ENCODE measurements around the gene EXT2.

The EXT2 gene

DNA sequence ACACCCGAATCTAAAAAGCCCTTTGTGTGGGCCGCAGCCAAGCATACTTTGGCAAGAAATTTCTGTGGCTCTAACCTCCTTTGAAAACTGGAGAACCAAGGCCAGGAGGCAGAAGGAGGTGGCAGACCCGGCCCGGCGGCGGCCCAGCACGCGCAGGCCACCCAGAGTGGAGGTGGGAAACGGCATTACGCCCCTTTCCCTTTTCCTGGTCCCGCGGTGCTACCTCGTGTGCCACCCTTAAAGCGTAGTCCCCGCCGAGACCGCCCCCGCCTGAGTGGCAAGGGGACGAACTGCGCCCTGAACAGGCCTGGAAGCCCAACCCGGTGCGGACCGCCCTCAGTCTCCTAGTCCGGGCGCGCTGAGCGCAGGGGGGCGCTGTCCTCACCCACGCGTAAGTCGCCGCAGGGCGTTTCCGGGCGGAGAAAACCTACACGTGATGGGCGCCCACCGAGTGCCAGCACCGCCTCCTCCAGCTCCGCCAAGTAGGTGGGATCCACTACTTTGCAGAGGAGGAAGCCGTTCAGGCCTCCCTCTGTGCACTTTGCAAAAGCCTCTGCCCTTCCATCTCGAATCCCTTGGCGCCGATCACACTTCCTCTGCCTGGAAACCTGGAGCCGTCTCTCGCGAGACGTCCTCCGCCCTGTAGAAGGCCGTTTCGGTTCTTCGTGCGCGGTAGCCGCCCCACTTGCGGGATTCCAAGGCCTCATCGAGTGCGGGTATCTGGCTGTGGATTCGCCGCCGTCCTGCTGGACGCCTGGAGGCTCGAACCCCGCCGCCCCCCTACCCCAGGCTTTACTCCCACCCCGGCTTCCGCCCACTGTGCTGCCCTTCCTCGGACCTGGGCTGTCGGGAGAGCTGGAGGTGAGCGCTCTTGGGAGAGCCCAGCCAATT, 29.4 kb upstream of the EXT2 start, which contains the start of gene ACCS:
Gene ACCS, plus strand, starts transcription at position 430 of the 891 bp plus-strand sequence. CDS start 1,358 bp downstream, outside the sequence.
- H3K27me3 ChIP-seq (ENCODE audit: control insufficient read depth, insufficient read depth, low read length, poor library complexity, severe bottlenecking) = no peaks in the 10 kb centered on the region
- 2% methylated on average over 70 of the region's 70 CpGs for WGBS, 2 experiments

DNA sequence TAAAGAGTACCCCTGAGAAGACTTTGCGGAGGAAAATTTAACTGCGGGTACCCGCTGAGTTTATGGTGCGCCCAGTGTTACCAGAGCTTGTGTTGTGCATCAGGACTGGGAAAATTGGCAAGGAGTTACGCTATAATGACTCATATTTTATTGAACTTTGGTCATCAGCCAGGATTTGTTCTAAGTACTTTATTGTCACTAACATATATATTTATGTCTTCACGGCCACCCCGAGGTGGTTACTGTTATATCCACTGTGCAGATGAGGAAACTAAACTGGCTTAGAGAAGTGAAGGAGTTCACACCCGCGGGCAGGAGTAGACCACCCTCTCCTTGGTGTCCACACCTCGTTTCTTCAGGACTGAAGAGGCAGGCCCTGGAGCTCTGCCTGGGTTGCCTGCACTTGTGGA, 28.7 kb upstream of the EXT2 start:
- Histone ChIP-seq H3K4me3 (ENCODE audit: insufficient read depth, low read depth, low read length) (peak overlapping the region; percentile 44), H3K27me3 (ENCODE audit: control insufficient read depth, insufficient read depth, low read length, poor library complexity, severe bottlenecking) (no peaks in the 10 kb centered on the region), H3K9me3 (ENCODE audit: control insufficient read depth, low read length) (no peaks in the 10 kb centered on the region), H3K36me3 (ENCODE audit: control insufficient read depth, insufficient read depth, low read length) (no peaks in the 10 kb centered on the region), H3K27ac (ENCODE audit: insufficient read depth, low read depth, low read length, poor library complexity, severe bottlenecking) (no peak overlapping the region), H3K4me1 (ENCODE audit: control insufficient read depth, insufficient read depth, low read length) (peaks cover 25% of the 10 kb centered on the region)
- 80 to 83% methylated on average over 10 of the region's 10 CpGs for WGBS, 2 experiments

More for the DNA sequence above, 29.4 kb upstream of the EXT2 start, which contains the start of gene ACCS:
- H3K4me1 ChIP-seq (ENCODE audit: control insufficient read depth, insufficient read depth, low read length) = peaks cover 25% of the 10 kb centered on the region
- no peaks in the 10 kb centered on the region for H3K36me3 ChIP-seq (ENCODE audit: control insufficient read depth, insufficient read depth, low read length)
- H3K9me3 ChIP-seq (ENCODE audit: control insufficient read depth, low read length) = no peaks in the 10 kb centered on the region
- H3K4me3 ChIP-seq (ENCODE audit: insufficient read depth, low read depth, low read length) = peak within 1 kb of the TSS; percentile 44
- peak within 1 kb of the TSS; percentile 84 for H3K27ac ChIP-seq (ENCODE audit: insufficient read depth, low read depth, low read length, poor library complexity, severe bottlenecking)

GRCh38 chr11:44067266-44067665, 28.2 kb upstream of the EXT2 start:
- no peak overlapping the region for H3K27ac ChIP-seq (ENCODE audit: insufficient read depth, low read depth, low read length, poor library complexity, severe bottlenecking)
- H3K4me3 ChIP-seq (ENCODE audit: insufficient read depth, low read depth, low read length) = no peak overlapping the region
- 89 to 90% methylated on average over 5 of the region's 5 CpGs for WGBS, 2 experiments
- peaks cover 25% of the 10 kb centered on the region for H3K4me1 ChIP-seq (ENCODE audit: control insufficient read depth, insufficient read depth, low read length)
- H3K9me3 ChIP-seq (ENCODE audit: control insufficient read depth, low read length) = no peaks in the 10 kb centered on the region
- no peaks in the 10 kb centered on the region for H3K36me3 ChIP-seq (ENCODE audit: control insufficient read depth, insufficient read depth, low read length)
- H3K27me3 ChIP-seq (ENCODE audit: control insufficient read depth, insufficient read depth, low read length, poor library complexity, severe bottlenecking) = no peaks in the 10 kb centered on the region

GRCh38 chr11:44068180-44068579, 27.3 kb upstream of the EXT2 start:
- Histone ChIP-seq H3K36me3 (ENCODE audit: control insufficient read depth, insufficient read depth, low read length) (no peaks in the 10 kb centered on the region), H3K9me3 (ENCODE audit: control insufficient read depth, low read length) (no peaks in the 10 kb centered on the region), H3K27me3 (ENCODE audit: control insufficient read depth, insufficient read depth, low read length, poor library complexity, severe bottlenecking) (no peaks in the 10 kb centered on the region), H3K4me1 (ENCODE audit: control insufficient read depth, insufficient read depth, low read length) (peaks cover 17% of the 10 kb centered on the region), H3K27ac (ENCODE audit: insufficient read depth, low read depth, low read length, poor library complexity, severe bottlenecking) (no peak overlapping the region), H3K4me3 (ENCODE audit: insufficient read depth, low read depth, low read length) (no peak overlapping the region)
- WGBS, 2 experiments = 98 to 100% methylated on average over 2 of the region's 2 CpGs

GRCh38 chr11:44071157-44071556, 24.3 kb upstream of the EXT2 start:
- Histone ChIP-seq H3K9me3 (ENCODE audit: control insufficient read depth, low read length) (no peaks in the 10 kb centered on the region), H3K4me3 (ENCODE audit: insufficient read depth, low read depth, low read length) (no peak overlapping the region), H3K4me1 (ENCODE audit: control insufficient read depth, insufficient read depth, low read length) (no peaks in the 10 kb centered on the region), H3K36me3 (ENCODE audit: control insufficient read depth, insufficient read depth, low read length) (no peaks in the 10 kb centered on the region), H3K27ac (ENCODE audit: insufficient read depth, low read depth, low read length, poor library complexity, severe bottlenecking) (no peak overlapping the region), H3K27me3 (ENCODE audit: control insufficient read depth, insufficient read depth, low read length, poor library complexity, severe bottlenecking) (no peaks in the 10 kb centered on the region)
- WGBS, 2 experiments = 82 to 83% methylated on average over 3 of the region's 3 CpGs

- Histone ChIP-seq H3K9me3 (ENCODE audit: control insufficient read depth, low read length) (no peaks in the 10 kb centered on the region), H3K27ac (ENCODE audit: insufficient read depth, low read depth, low read length, poor library complexity, severe bottlenecking) (no peak overlapping the region), H3K4me3 (ENCODE audit: insufficient read depth, low read depth, low read length) (no peak overlapping the region), H3K27me3 (ENCODE audit: control insufficient read depth, insufficient read depth, low read length, poor library complexity, severe bottlenecking) (no peaks in the 10 kb centered on the region), H3K36me3 (ENCODE audit: control insufficient read depth, insufficient read depth, low read length) (no peaks in the 10 kb centered on the region), H3K4me1 (ENCODE audit: control insufficient read depth, insufficient read depth, low read length) (no peaks in the 10 kb centered on the region)
- WGBS, 2 experiments = 88 to 92% methylated on average over 8 of the region's 8 CpGs
Observed at GRCh38 chr11:44072757-44073658, 22.5 kb upstream of the EXT2 start.

DNA sequence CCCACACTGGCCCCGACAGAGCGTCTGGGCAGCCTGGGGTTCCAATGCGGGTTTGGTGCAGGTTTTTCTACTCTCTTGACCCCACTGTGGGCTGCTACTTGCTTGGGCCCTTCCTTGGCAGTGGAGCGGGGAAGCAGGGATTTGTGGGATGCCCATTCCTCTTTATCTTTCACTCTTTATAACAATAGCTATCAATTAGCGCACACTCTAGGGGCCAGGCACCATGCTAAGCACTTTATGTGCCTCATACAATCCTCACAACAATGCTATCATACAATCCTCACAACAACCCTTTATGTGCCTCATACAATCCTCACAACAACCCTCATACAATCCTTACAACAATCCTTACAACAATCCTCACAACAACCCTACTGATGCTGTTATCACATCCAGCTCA, 16.7 kb upstream of the EXT2 start:
- Histone ChIP-seq H3K27ac (ENCODE audit: insufficient read depth, low read depth, low read length, poor library complexity, severe bottlenecking) (no peak overlapping the region), H3K9me3 (ENCODE audit: control insufficient read depth, low read length) (no peaks in the 10 kb centered on the region), H3K27me3 (ENCODE audit: control insufficient read depth, insufficient read depth, low read length, poor library complexity, severe bottlenecking) (no peaks in the 10 kb centered on the region), H3K4me1 (ENCODE audit: control insufficient read depth, insufficient read depth, low read length) (no peaks in the 10 kb centered on the region), H3K4me3 (ENCODE audit: insufficient read depth, low read depth, low read length) (no peak overlapping the region), H3K36me3 (ENCODE audit: control insufficient read depth, insufficient read depth, low read length) (no peaks in the 10 kb centered on the region)
- WGBS, 2 experiments = 82 to 85% methylated on average over 5 of the region's 5 CpGs

DNA sequence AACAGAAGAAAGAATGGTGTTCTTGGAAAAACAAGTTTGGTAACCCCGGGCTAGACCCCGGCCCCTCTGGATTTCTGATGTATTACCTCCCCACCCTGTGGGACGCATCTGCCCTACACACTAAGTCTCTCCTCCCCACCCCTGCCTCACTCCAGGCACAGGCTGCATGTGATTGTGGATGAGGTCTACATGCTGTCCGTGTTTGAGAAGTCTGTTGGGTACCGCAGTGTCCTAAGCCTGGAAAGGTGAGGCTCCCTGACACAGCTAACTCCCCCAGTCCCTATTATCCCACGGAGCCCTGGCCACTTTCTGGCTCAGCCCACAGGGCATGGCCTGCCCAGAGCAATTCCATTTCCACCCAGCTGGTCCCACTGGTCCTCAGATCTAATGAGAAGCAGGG, 16.1 kb upstream of the EXT2 start:
- Histone ChIP-seq H3K4me1 (ENCODE audit: control insufficient read depth, insufficient read depth, low read length) (no peaks in the 10 kb centered on the region), H3K9me3 (ENCODE audit: control insufficient read depth, low read length) (no peaks in the 10 kb centered on the region), H3K36me3 (ENCODE audit: control insufficient read depth, insufficient read depth, low read length) (no peaks in the 10 kb centered on the region), H3K27me3 (ENCODE audit: control insufficient read depth, insufficient read depth, low read length, poor library complexity, severe bottlenecking) (no peaks in the 10 kb centered on the region), H3K27ac (ENCODE audit: insufficient read depth, low read depth, low read length, poor library complexity, severe bottlenecking) (no peak overlapping the region), H3K4me3 (ENCODE audit: insufficient read depth, low read depth, low read length) (no peak overlapping the region)
- WGBS, 2 experiments = 91 to 94% methylated on average over 6 of the region's 6 CpGs

DNA sequence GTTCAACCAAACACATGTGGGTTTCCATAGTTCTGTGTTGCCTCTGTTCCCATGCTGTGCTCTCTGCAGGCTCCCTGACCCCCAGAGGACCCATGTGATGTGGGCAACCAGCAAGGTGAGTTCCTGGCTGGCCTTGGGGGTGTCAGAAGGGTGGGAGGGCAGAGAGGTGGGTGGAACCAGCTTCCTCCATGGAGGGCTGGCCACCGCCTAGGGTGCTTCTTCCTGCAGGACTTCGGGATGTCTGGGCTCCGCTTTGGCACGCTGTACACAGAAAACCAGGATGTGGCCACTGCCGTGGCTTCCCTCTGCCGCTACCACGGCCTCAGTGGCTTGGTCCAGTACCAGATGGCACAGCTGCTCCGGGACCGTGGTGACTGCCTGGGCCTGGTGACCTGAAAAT, 14.5 kb upstream of the EXT2 start:
- WGBS, 2 experiments = 97% methylated on average over 9 of the region's 9 CpGs
- Histone ChIP-seq H3K27ac (ENCODE audit: insufficient read depth, low read depth, low read length, poor library complexity, severe bottlenecking) (no peak overlapping the region), H3K4me1 (ENCODE audit: control insufficient read depth, insufficient read depth, low read length) (no peaks in the 10 kb centered on the region), H3K9me3 (ENCODE audit: control insufficient read depth, low read length) (no peaks in the 10 kb centered on the region), H3K27me3 (ENCODE audit: control insufficient read depth, insufficient read depth, low read length, poor library complexity, severe bottlenecking) (no peaks in the 10 kb centered on the region), H3K36me3 (ENCODE audit: control insufficient read depth, insufficient read depth, low read length) (no peaks in the 10 kb centered on the region), H3K4me3 (ENCODE audit: insufficient read depth, low read depth, low read length) (no peak overlapping the region)

DNA sequence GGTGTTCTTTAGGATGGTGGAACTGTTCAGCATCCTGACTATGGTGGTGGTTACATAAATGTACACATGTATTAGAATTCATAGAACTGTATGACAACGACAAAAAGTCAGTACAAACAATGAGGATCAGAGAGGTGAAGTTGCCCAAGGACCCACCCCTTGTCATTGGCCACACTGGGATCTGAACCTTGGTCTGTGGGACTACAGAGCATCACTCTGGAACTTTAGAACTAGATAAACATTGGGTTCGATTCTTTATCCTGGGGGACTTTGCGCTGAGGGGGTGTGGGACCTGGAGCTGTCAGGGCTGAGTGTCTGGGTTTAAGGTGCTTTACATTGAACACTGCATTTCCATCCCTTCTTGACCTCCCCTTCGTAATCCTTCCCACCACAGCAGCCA, 12.8 kb upstream of the EXT2 start:
- Histone ChIP-seq H3K4me1 (ENCODE audit: control insufficient read depth, insufficient read depth, low read length) (no peaks in the 10 kb centered on the region), H3K27me3 (ENCODE audit: control insufficient read depth, insufficient read depth, low read length, poor library complexity, severe bottlenecking) (no peaks in the 10 kb centered on the region), H3K9me3 (ENCODE audit: control insufficient read depth, low read length) (no peaks in the 10 kb centered on the region), H3K4me3 (ENCODE audit: insufficient read depth, low read depth, low read length) (no peak overlapping the region), H3K27ac (ENCODE audit: insufficient read depth, low read depth, low read length, poor library complexity, severe bottlenecking) (no peak overlapping the region), H3K36me3 (ENCODE audit: control insufficient read depth, insufficient read depth, low read length) (no peaks in the 10 kb centered on the region)
- WGBS, 2 experiments = 92 to 94% methylated on average over 4 of the region's 4 CpGs

Data from ectodermal cell (in vitro differentiated cells).